DOHH2 (cell line): ENCODE data around the gene APBA2.

Experiments
- CTCF ChIP-seq: fragments of 200-600 bp; sonication (generic); IDR thresholded peaks from one replicate; pipeline ENCODE4 v1.5.1; 2014; ENCODE audit warnings: antibody characterized with exemption, mild to moderate bottlenecking, low read depth, low read length; ENCODE audit not compliant: poor library complexity, severe bottlenecking
- EZH2phosphoT487 ChIP-seq: fragments of 200-600 bp; sonication (generic); IDR thresholded peaks from 2 replicates; pipeline ENCODE4 v1.6.1; 2017; ENCODE audit warnings: borderline replicate concordance, mild to moderate bottlenecking, antibody characterized with exemption, low read length, moderate library complexity, mixed read lengths

GRCh38 chr15:28904541-28905315 is 19.0 kb downstream of the APBA2 start:
- TF ChIP-seq CTCF (no peak), EZH2phosphoT487 (no peak)
